Measurements from ENCODE around the gene SRGAP2B.
"Not testable (repeated sequence)": the region's sequence is repeated elsewhere in the genome, so short reads cannot be mapped to it uniquely, and the experiment has no call there.

The SRGAP2B gene

DNA sequence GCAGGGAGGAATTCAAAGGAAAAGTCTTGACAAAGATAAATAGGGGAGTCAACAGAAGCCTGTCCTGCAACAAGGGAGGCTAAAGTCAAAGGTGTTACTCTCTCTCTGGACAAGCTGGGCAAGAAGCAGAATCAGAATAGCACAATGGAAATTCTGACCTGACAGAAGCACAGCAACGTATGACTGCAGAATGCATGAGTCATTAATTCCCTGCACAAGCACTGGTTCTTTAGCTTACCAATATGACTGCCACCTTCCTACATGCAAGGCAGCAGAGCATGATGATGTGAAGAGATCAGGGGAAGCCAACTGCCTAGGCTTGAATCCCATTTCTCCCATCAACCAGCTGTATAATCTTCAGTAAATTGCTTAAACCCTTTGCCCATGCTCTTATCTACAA lies 153.4 kb downstream of the SRGAP2B start:
- DNase-seq = not testable (repeated sequence)

DNA sequence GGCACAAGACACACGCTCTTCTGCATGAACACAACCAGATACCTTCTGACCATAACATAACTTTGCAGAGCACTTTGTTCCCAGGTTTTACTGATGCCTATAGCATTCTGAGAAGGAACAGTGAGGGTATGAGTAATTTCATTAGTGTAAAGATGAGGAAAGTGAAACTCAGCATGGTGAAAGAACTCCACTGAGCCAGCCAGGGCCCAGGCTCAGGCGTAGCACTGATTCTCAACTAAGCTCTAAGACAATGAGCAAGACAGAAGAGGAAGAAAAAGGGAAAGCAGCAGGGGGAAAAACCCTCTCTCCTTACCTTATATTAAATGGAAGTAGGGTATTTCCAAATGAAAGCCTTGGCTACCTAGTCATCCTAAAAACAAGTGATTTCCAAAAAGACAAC lies 155.1 kb downstream of the SRGAP2B start:
- DNase-seq = not testable (repeated sequence)

DNA sequence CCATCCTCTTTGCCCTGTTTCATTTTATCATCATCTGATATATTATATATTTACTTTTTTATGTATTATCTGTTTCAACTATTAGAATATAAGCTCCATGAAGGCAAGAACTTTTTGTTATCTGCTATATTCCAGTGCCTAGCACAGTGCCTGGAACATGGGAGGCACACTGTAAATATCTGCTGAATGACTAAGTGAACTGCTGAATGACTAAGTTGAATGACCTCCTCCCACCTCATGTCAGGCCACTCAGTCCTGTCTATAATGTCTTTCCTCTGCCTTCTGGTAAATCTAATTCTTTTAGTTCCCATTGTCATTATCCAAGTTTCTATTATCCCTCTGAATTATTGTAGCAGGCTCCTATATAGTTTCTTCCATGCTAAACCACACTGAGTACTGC lies 156.5 kb downstream of the SRGAP2B start:
- DNase-seq = not testable (repeated sequence)

DNA sequence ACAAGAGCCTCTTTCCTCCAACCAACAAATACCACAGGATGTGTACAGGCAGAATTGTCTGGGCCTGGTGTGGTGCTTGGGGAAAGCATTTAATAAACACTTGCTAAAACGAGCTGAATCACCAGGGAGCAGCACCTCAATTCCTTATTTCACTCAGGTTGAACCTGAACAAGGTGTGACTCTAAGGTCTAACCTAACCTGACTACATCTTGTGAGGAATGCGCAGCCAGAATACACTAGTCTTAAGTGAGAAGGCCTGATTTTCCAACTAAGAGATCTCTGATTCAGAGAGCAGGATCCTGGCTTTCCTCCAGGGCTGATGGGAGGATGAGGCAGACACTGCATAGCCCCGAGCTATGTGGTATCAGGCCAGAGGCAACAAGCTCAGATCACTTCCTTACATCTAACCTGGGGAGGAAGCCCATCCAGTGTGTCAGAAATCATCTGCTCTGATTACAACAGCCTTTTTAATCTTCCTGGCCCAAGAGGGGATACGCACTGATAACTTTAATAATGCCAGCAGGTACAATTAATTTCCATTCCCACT lies 158.9 kb downstream of the SRGAP2B start:
- DNase-seq = not testable (repeated sequence)

DNA sequence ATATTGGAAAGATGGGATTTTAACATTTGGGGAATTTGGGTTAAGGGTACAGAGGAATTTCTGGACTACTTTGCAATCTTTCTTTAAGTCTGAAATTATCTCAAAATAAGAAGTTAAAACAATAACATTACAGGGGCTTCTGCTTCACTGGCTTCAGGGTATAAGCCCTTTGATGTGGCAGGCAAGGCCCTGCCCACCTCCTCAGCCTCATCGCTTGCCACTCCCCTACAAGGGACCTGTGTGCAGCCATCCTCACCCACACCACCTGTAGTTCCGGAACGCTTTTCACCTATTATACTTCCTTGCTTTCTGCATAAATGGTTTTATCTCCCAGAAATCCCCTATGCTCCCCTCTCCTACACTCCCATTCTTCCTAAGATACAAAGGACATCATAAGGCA lies 159.8 kb downstream of the SRGAP2B start:
- not testable (repeated sequence) for DNase-seq

DNA sequence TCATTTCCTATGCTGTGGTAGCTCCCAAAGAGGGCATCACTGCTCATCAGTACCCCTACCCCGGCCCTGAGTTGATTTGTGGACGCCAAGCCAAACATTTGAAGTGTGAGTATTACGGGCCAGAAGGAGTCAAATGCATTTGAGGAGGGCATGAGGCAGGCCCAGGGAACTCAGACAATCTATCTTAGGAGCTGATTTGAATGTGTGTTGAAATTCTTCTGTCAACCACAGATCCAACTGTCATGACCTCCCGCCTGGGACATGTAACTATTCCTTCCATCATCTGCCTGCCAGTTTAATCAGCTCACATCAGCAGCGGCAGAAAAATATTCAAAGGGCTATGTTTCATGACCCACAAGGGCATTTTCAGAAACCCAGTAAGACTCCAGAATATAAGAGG lies 162.1 kb downstream of the SRGAP2B start:
- DNase-seq = not testable (repeated sequence)

DNA sequence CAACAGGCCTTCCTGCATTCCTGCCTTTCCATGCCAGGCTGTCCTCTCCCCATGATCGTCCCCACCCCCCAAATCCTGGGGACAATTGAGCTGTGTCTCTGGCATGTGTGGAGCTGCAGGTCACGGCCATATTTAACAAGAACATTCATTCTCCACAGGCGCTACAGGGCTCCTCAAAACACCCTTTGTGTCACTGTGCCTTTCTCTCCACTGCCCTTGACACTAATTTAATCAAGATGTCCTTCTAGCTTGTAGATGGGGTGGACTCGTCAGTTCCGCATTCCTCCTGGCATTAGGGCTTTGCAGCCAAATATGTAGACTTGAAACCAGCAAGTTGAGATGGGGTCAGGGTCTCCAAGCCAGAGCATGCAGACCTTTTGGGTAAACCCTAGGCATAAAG lies 163.0 kb downstream of the SRGAP2B start:
- not testable (repeated sequence) for DNase-seq

DNA sequence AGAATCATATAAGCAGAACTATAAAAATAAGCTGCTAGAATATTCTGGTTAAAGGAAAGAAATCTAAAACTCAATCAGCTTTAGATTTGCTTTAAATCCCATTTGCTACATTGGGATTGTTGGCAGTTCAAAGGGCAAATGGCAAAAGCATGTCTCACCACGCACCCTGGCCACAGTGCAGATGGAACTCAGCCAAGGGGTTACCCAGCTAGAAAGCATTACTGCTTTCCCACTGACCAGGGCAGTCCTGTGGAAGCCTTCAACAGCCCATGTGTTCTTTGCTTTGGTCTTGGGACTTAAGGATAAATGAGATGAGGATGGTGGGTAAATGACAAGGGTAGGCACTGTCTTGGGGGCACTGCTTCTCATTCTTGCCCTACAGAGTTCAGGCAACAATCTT lies 163.6 kb downstream of the SRGAP2B start:
- not testable (repeated sequence) for DNase-seq

DNA sequence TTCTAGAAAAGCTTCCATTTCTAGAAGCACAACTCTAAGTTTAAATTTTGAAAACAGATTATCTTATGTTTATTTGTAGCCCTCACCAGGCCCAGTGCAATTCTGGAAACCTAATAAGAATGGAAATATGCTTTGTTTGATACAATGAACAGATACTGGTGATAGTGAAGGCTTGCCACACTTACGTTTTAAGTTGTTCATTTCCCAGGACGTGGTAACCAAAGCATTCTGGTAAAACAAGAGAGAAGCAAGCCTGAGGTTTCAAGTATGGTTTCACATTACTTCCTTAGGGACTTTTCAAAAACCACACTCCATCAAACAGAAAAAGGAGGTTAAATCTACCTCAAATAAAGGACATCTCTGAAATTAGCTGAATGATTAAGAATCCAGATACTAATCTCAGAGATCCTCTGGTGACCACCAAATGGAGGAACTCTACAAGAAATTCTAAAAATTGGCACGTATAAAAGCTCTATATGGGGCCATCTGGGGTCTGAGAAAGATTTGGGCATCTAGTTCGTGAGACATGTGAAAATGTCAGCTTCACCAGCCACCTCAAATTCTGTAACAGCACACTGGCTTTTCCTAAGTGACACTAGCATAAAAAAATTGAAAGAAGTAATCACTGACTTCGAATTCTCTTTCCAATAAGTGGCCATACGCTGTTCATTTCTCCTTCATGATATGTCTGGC lies 164.9 kb downstream of the SRGAP2B start:
- DNase-seq = not testable (repeated sequence)

DNA sequence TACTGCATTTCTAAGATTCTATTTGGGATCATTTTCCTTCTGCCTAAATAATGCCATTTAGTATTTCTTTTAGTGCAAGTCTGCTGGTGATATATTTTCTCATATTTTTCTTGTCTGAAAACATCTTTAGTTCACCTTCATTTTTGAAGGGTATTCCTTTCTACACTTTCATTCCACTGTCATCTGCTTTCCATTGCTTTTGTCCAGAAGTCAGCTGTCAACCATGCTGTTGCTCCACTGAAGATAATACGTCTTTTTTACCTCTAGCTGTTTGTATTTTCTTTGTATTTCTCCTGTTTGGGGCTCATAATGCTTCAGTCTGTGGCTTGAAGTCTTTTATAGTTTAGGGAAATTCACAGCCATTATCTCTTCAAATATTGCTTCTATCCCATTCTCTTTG lies 167.8 kb downstream of the SRGAP2B start:
- not testable (repeated sequence) for DNase-seq

DNA sequence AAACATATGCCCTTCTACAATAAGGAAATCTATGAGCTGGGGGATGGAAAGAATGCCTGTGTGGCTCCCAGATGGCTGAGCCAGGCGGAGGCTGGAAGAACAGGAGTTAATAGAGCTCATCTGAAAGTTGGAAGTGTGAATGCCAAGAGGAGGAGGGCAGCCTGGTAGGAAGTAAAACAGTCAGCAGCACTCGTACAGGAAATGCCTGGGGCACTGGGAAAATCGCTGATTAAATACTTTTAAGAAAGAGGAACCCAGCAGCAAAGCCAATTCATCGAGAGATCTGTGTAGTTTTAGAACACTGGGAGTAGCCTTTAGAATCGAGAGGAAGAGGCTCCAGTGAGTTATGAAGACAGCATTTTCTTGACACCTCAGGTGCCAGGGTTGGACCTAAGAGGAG lies 171.5 kb downstream of the SRGAP2B start:
- DNase-seq = not testable (repeated sequence)

DNA sequence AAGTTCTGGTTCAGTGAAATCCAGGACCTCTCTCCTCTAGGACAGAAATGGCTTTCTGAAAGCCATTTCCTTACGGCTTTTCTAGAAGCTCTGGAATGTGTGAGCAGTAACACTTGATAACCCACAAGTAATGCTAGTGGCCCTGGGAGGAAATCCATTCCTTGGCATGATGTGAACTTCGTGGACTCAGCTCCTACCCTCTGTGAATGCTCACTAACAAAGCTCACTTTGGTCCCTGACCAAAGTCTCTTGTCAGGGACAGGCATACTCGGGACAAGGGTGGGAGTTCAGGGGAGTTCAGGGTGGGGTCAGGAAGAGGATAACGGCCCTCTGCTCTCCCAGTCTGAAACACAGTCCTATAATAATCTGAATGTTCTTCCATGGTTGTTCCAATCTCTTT lies 172.3 kb downstream of the SRGAP2B start:
- DNase-seq = not testable (repeated sequence)

DNA sequence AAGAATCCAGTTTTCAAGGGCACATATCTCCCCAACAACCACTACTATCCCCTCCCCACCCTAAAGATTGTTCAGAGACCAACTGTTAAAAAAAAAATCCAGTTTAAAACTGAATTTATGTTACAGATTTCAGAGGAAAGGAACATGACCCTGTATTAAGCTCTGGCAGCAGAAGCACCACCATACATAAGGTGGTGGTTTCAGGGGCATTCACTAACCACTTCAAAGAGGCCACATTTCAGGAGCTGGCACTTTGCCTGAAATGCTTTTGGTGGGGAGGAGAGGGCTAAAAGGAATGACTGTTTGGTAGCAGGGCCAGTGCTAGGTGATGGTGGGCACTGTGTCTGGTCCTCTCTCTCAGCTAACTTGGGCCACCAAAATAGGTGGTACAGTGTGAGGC lies 176.0 kb downstream of the SRGAP2B start:
- not testable (repeated sequence) for DNase-seq

DNA sequence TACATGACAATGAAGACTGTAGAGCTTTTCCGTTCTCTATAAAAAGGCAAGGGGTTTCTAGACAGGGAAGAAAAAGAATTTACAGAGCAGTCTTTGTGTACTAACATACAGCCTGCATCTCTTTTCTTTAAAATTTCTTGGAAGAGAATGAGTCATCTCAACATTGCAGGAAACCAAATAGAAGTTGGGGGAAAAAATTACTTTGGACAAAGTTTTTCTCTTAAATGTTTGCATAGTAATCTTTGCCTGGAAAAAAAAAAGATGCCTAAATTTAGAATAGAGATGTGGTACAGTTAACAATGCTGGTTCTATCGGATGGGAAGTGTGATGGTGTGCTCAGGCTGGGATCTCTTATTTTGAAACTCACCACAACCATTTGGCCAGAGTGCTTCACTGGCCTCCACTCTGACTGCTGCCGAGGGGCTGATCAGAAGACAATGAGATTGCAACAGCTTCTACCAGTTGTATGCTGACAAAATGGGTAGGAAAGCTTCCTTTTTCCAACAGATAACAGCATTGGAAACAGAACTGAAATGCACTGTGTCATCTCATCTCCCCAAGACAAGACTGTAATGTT lies 177.0 kb downstream of the SRGAP2B start:
- DNase-seq = not testable (repeated sequence)

DNA sequence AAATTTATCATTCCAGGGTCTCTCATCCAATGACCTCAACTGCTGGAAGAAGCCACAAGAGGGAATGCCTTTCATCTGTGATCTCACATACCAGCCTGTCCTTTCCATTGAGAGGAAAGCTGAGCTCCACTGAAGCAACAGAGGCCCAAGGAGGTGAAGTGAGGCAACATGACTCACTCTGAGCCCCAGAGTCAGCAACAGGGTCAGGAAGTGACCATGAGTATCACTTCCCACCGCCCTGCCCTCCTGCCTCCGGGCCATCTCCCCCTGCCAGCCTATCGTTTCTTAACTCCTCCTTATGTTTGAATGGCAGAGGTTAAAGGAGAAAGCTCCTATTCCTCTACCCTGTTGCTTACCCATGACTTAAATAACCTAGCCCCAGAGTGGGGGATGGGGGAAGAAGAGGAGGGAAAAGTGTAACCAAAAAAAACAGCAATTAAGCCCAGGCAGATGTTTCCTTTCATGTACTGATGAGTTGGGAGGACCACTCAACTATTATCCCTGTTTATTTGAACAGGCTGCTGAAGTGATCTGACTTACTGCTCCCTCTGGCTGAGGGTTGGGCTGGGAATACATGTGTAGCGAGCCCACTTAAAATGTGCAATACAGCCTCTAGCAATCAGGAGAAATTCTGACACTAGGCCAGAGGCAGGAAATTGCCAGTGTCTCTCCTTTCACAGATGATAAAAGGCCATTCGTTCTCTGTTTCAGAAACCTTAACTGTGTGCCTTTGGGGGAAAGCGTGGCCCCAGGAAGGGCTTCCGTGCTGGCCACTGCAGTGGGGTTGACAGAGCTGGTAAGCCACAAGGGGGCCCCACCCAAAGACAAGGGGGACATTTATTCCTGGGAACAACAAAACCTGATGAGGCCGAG lies 177.7 kb downstream of the SRGAP2B start:
- DNase-seq = not testable (repeated sequence)

DNA sequence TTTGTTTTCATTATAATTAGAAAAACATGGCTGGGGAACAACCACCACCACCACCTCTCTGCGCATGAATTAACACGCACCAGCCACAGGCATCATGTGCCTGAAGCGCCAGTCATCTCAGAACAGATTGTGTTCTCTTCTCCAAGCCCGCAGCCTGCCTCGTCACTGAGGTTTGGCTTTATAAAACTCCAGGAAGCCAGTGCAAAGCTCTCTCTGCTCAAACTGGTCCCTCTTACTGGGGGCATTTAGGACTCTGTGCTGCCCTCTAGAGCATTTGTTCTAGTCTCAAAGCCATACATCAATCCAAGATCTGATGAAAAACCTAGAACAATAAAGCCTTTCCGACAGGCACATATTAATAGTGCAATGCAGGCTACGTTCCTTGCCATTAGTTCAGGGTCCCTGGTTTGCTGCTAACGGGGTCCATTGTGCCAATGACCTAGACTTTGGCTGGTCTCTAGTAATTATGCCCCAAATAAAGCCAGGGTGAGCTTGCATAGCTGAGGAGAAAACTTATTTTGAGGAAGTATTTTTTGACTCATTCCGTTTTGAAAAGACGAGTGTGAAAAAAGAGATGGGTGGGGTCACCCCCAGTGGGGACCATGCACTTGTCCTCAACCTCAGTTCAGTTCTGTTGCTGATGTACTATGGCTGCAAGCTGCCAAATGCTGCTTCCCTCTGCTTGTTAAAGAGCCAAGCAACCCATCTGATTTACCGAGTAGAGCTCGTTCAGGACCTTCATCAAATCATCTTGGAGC lies 181.0 kb downstream of the SRGAP2B start:
- not testable (repeated sequence) for DNase-seq

DNA sequence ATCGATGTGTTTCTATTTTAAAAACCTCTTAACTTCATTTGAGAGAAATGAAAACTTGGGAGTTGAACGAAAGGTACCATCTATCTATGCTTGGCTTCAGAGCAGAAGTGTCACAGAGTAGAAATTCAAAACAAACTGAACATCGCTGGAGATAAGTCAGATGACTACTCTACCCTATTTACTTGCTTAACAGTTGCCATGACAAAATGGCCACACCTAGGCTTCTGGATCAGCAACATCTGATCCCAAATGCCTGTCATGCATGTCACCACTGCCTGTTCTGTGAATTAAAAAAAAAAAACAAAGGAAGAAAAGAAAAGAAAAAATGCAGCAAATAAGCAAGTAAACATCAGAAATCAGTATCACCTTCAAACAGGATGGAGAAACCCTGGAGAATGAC lies 181.7 kb downstream of the SRGAP2B start:
- DNase-seq = not testable (repeated sequence)

DNA sequence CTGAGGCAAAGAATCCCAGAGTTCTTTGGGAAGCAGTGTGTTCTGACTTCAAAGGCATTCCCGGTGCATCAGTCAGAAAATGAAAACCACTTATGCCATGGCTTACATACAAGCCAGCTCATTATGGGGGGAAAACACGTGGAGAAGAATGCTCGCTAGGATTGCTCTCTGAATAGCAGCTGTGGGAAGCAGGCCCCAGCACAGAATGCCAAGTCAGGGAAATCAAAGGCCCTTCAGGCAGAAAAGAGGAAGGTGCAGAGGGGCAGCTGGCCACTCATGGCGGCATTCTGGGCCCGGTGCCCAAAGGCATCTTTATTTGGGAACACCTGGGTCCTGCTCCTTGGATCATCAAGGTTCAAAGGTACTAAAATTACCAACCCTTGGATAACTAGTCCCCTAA lies 184.4 kb downstream of the SRGAP2B start:
- DNase-seq = not testable (repeated sequence)

DNA sequence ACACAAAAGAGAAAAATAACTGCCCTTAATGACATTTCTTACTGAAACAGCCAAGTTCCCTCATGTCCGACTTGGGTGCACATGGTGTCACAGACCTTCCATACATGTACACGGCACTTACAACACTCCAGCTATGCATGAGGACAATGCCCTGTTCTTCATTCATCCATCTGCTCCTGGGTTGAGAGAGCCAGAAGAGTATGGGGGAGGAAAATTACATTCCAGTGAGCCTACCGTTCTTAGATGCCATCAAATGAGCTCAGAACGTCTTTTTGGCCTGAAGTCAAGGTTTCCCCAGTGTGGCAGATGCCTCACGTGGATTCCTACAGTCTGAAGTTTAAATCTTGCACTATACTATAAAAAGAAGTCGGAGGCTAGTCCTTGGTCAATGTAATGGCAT lies 194.3 kb downstream of the SRGAP2B start:
- not testable (repeated sequence) for DNase-seq

DNA sequence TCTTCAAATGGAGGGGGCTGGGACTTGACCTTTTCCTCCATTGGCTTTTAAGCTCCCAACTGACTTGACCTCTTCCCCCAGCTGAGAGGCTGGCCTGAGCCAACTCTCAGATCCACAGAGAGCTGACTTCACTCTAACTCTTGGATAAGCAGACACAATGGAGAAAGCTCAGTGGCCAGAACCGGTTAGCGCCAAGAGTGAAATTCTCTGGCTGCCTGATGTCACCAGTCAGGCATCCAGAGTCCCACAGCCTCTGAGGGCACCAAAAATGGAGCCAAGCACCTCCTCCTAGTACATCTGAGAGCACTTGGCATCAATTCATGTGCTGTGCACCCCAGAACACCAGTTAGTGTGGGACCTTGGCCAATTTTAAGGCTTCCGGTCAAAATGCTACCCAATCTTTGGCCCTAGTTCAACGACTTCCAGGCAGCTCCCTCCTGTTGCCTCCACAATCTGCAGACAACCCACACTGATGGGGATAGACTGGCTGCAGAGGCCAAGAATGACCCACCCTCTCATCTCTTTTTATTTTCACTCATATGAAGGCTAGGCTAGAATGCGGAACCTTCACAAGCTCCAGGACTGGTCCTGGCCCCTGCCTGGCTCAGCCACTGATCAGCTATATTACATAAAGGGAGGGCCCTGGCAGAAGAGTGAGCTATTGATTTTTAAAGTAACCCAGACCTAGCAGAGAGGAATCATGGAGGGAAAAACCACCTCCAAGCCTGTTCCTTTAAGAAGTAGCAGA lies 200.5 kb downstream of the SRGAP2B start:
- not testable (repeated sequence) for DNase-seq

DNA sequence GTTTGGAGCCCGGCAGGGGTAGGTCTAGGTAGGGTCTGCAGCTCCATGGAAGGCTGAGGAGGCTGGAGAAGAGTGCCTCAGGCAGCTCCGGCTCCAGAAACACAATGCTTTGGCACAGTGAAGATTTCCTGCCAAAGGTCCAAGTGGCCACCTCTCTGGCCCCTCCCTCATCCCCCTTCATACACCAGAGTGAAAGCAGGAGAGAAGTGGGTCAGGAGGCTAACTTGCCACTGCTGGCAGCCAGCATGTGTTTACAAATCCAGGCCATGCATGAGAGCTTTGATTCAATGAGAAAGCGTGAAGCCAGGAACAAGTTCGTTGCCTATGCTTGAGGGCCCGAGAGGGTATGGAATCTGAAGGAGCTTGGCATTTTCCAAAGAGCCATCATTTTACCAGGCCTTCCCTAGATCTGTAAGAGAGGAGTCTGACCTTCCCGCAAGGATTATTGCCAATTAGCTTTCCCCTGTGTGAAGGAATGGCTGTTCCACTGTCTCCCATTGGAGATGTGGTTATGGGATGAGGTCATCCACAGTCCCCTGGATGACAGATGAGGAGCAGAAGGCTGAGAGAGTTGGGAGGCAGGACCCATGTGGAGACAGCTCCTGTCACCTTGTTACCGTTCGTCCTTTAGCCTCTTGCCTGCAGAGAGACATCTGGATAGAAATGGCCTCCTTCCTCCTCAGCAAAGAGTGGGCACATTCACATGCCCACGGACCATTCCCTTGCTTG lies 201.3 kb downstream of the SRGAP2B start:
- DNase-seq = not testable (repeated sequence)

Measured in NCI-H1436 treated with DMSO at 0.1 percent for 48 hours (cell line).